IgD-negative memory B cell (primary cell): ENCODE data around the gene OR6C6. TPM values are rescaled to one million over a fixed set of nuclear protein-coding genes. Genes with fewer than 3 reads are reported as not detected.

Source experiments
- polyA plus RNA-seq: library from polyadenylated mRNA; unstranded; fragments of 300-500 nt; fragmentation: Illumina TruSeq; gene quantifications from one replicate; pipeline ENCODE4 v1.2.3, GENCODE V29; 2021

OR6C6 gene
- polyA plus RNA-seq, 1 donor from 2014 or later, result not detected

Other genes with a start within 250 kb of the OR6C6 start
- not detected for gene OR9K2, start 170.2 kb downstream of the OR6C6 start, polyA plus RNA-seq
- not detected for gene OR10A7, start 75.5 kb downstream of the OR6C6 start, polyA plus RNA-seq
- not detected for gene OR6C74, start 52.0 kb downstream of the OR6C6 start, polyA plus RNA-seq
- not detected for gene OR6C1, start 17.8 kb upstream of the OR6C6 start, polyA plus RNA-seq
- gene OR6C3, start 34.2 kb upstream of the OR6C6 start, polyA plus RNA-seq, result not detected
- not detected for gene OR6C75, start 66.4 kb upstream of the OR6C6 start, polyA plus RNA-seq
- not detected for gene OR6C65, start 104.0 kb upstream of the OR6C6 start, polyA plus RNA-seq
- gene OR6C76, start 129.7 kb upstream of the OR6C6 start, polyA plus RNA-seq, result not detected
- not detected for gene OR6C2, start 147.5 kb upstream of the OR6C6 start, polyA plus RNA-seq
- not detected for gene OR6C70, start 173.6 kb upstream of the OR6C6 start, polyA plus RNA-seq
- not detected for gene OR6C68, start 195.8 kb upstream of the OR6C6 start, polyA plus RNA-seq